KOPT-K1 (cell line): Measurements from ENCODE around the gene GYPB.
"Not testable (repeated sequence)": the region's sequence is repeated elsewhere in the genome, so short reads cannot be mapped to it uniquely, and the experiment has no call there.

Experiments used
- H3K27ac ChIP-seq: fragments of 200-600 bp; sonication (generic); 2 replicates; pipeline ENCODE4 v1.5.1; 2016; ENCODE audit warnings: antibody characterized with exemption, mild to moderate bottlenecking, low read depth, low read length; ENCODE audit not compliant: poor library complexity, severe bottlenecking
- H3K36me3 ChIP-seq: fragments of 200-600 bp; sonication (generic); 2 replicates; pipeline ENCODE4 v1.5.1; 2017; ENCODE audit warnings: antibody characterized with exemption, mild to moderate bottlenecking, low read length, moderate library complexity; ENCODE audit not compliant: insufficient read depth
- H3K9me3 ChIP-seq: fragments of 200-600 bp; sonication (generic); 2 replicates; pipeline ENCODE4 v1.5.1; 2017; ENCODE audit warnings: antibody characterized with exemption, low read length, mild to moderate bottlenecking; ENCODE audit not compliant: insufficient read depth, poor library complexity, severe bottlenecking

The GYPB gene

GRCh38 chr4:144022772-144023400 is 3.7 kb upstream of the GYPB start:
- not testable (repeated sequence) for H3K36me3 ChIP-seq, H3K27ac ChIP-seq, H3K9me3 ChIP-seq

- not testable (repeated sequence) for H3K27ac ChIP-seq, H3K9me3 ChIP-seq
Measured at GRCh38 chr4:144021336-144021990, 2.3 kb upstream of the GYPB start.

GRCh38 chr4:144018223-144019000 is 768 bp downstream of the GYPB start:
- H3K27ac ChIP-seq, H3K36me3 ChIP-seq, H3K9me3 ChIP-seq: not testable (repeated sequence)

More at GRCh38 chr4:144021336-144021990, 2.3 kb upstream of the GYPB start:
- not testable (repeated sequence) for H3K36me3 ChIP-seq

GRCh38 chr4:144017271-144017670 is 1.9 kb downstream of the GYPB start:
- H3K27ac ChIP-seq, H3K36me3 ChIP-seq, H3K9me3 ChIP-seq: not testable (repeated sequence)

- H3K27ac ChIP-seq, H3K36me3 ChIP-seq, H3K9me3 ChIP-seq: not testable (repeated sequence)
Measured at GRCh38 chr4:144016057-144016605, 3.0 kb downstream of the GYPB start.

GRCh38 chr4:144014808-144015207 is 4.4 kb downstream of the GYPB start:
- Histone ChIP-seq H3K27ac (no peak overlapping the region), H3K9me3 (no peaks in the 10 kb centered on the region), H3K36me3 (no peaks in the 10 kb centered on the region)

GRCh38 chr4:144008602-144009001 is 10.6 kb downstream of the GYPB start:
- not testable (repeated sequence) for H3K36me3 ChIP-seq, H3K9me3 ChIP-seq, H3K27ac ChIP-seq

- H3K36me3 ChIP-seq, H3K27ac ChIP-seq, H3K9me3 ChIP-seq: not testable (repeated sequence)
Measured at GRCh38 chr4:144007960-144008359, 11.2 kb downstream of the GYPB start.

- H3K36me3 ChIP-seq, H3K9me3 ChIP-seq, H3K27ac ChIP-seq: not testable (repeated sequence)
Measured at GRCh38 chr4:144006200-144006803, 12.9 kb downstream of the GYPB start.

GRCh38 chr4:144005558-144005953 is 13.6 kb downstream of the GYPB start:
- not testable (repeated sequence) for H3K9me3 ChIP-seq, H3K27ac ChIP-seq, H3K36me3 ChIP-seq

- H3K27ac ChIP-seq, H3K36me3 ChIP-seq, H3K9me3 ChIP-seq: not testable (repeated sequence)
Measured at GRCh38 chr4:144004868-144005557, 14.2 kb downstream of the GYPB start.

- not testable (repeated sequence) for H3K27ac ChIP-seq, H3K36me3 ChIP-seq, H3K9me3 ChIP-seq
Measured at GRCh38 chr4:144003890-144004265, 15.3 kb downstream of the GYPB start.

GRCh38 chr4:144003205-144003889 is 15.8 kb downstream of the GYPB start:
- not testable (repeated sequence) for H3K27ac ChIP-seq, H3K36me3 ChIP-seq, H3K9me3 ChIP-seq

- H3K9me3 ChIP-seq, H3K27ac ChIP-seq, H3K36me3 ChIP-seq: not testable (repeated sequence)
Measured at GRCh38 chr4:144000331-144000995, 18.7 kb downstream of the GYPB start.
